SH-SY5Y (cell line): ENCODE measurements around the gene CKAP5.

Experiments used
- GATA2 ChIP-seq: IDR thresholded peaks from 2 replicates; pipeline ENCODE4 v1.6.1; 2011; ENCODE audit warnings: mild to moderate bottlenecking, low read depth, low read length
- GATA3 ChIP-seq: IDR thresholded peaks from 2 replicates; pipeline ENCODE4 v1.6.1; 2011; ENCODE audit warnings: low read depth, mild to moderate bottlenecking, low read length, moderate library complexity

Gene CKAP5

DNA sequence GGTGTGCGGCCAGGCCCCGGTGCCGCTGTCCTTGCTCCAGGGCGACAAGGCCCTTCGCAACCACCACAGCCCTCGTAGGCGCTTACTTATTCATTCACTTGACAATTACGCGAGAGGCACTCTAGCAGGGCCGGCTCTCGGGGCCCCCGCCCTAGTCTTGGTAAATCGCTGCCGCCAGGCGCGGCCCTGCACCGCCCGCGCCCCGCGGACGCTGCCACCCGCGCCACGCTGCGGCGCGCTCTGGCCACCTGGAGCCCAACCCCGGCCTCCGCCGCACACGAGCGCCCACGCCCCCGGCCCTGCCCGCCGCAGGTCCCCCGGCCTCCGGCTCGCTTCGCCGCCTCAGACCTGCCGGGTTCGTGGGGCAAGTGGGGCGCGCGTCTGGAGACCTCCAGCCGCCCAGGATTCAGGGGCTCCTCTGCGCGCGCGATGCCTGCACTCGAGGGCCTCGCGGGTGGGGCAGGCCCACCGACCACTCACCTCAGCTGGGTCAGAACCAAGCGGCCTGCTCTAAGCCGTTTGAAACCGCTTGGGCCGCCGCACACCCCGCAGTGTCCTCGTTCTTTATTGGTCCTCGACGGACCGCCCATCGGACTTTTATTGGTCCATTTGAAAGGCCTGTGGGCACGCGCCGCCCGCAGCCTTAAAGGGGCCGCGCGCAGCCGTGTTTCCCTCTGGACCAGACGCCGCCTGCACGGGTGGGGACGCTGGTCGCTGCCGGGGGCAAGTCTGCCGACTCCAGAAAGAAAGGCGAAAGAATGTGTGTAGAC lies at the start of gene CKAP5:
Gene CKAP5, minus strand, starts transcription at position 541 of the 770 bp plus-strand sequence. CDS start 25,049 bp downstream, outside the sequence.
- no peak for TF ChIP-seq GATA2
- no peak for TF ChIP-seq GATA3

DNA sequence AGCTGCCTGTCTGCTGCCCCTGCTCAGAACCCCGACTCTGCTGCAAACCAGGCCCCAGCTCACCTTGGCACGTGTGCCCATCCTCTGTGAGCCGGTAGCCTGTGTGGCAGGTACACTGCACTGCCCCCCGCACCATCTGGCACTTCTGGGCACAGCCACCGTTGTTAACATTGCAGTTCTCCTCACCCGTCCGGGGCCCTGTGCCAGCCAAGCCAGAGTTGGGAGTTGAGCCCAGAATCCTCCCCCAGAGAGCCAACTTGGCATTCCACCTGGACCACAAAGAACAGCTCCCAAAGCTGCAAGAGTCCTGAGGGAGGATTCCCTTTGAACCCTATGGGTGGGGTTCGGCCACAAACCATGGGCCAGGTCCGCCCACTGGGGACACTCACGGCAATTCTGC lies 49.7 kb upstream of the CKAP5 start:
- TF ChIP-seq GATA3: no peak
- no peak for TF ChIP-seq GATA2

DNA sequence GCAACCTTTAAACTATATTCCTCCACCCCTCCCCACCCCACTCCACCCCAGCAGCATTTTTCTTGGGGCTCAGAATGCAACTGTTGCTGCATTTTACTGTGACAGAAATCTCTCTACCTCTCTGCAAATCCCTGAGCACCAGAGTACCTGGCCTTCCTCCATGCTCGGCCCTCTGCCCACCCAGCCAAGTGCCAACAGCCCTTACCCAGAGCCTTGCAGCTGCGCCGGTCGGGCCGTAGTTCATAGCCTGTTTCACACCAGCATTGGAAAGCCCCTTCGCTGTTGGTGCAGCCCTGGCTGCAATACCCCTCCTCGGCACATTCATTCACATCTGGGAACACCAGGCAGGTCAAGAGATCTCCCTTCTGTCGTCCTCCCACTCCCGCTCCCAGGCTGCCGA lies 48.9 kb upstream of the CKAP5 start:
- TF ChIP-seq GATA3 (no peak), GATA2 (no peak)

DNA sequence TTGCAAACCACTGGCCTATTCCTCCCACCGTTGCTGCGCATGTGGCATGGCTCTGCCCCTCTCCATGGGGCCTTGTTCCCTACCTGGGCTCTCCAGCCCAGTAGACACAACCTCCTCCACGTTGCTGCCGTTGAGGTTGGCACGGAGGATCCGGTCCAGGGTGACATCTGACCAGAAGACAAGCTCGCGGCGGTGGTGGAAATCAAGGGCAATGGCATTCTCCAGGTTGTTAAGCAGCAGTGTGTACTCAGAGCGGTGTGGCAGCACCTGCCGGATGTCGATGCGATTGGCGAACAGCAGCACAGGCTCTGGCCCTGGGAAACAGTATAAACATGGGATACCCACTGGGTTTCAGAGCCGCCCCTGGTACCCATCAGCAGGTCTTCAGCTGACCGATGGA lies 48.4 kb upstream of the CKAP5 start:
- TF ChIP-seq GATA2: no peak
- TF ChIP-seq GATA3: no peak

DNA sequence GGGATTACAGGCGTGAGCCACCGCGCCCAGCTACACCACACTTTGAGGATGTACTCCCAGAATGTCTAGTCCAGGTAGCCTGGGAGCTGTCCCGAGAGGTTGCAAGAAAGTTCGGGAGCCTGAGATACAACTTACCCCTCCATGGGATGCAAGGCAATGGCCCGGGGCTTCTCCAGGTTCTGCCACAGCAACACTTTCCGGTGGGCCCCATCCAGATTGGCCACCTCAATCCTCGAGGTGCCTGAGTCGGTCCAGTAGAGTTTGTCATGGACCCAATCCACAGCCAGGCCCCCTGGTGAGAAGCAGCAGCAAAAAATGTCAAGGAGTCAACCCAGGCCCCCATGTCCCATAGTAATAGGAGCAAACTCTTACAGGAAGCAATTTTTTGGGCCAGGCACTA lies 46.8 kb upstream of the CKAP5 start:
- TF ChIP-seq GATA3: no peak
- no peak for TF ChIP-seq GATA2

DNA sequence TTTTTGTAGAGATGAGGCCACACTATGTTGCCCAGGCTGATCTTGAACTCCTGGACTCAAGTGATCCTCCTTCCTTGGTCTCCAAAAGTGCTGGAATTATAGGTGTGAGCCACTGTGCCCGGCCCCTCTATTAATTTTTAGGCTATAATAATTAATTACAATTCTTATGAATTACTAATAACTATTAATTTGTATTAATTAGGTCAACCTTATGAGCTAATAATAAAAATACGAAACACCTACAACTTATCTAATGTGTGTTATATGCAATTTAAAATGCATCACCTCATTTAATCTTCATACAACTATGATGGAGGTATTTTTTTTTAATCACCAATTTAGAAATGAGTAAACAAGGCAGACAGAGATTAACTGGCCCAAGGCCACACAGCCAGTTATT lies 46.0 kb upstream of the CKAP5 start:
- TF ChIP-seq GATA3: no peak
- TF ChIP-seq GATA2: no peak

DNA sequence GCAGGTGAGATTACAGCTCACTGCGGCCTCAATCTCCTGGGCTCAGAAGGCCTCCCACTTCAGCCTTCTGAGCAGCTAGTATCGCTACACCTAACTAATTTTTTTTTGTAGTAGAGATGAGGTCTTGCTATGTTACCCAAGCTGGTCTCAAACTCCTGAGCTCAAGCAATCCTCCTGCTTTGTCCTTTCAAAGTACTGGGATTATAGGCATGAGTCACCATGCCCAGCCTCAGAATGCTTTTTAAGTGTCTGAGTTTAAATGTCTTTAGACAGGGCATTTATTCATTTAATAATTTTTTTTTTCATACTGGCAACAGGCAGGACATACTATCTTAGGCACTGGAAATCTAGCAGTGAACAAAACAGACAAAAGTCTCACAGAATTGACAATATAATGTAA lies 44.6 kb upstream of the CKAP5 start:
- no peak for TF ChIP-seq GATA2
- TF ChIP-seq GATA3: no peak

DNA sequence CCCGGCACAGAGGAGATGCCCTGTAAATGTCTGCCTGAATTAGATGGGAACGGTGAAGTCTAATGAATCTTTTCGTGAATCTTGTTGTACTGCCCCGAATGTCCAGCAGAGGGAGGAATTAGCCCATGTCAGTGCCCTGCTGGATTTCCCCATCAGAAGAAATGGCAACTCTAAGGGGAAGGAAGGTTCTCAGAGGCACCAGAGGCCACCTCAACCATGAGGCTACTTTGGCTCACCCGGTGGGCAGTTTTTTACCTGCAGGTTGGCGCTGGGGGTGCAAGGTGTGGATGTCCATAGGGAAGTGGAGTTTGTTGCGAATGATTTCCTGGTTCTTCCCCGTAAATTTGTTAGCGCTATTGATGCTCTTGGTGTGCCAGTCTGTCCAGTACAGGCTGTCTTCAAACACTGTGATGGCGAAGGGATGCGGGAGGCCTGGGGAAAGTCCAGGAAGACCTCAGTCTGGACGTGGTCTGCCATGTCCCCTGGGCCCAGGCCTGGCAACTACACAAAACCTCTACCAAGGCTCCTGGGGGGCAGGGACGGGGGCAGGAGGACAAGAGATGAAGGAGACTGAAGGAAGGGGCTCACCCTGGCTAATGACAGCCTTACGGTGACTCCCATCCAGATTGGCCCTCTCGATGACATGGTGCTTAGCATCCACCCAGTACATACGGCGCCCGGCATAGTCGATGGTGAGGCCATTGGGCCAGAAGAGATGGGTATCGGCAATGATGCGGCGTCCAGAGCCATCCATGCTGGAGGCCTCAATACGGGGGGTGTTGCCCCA lies 43.8 kb upstream of the CKAP5 start:
- TF ChIP-seq GATA2: no peak
- TF ChIP-seq GATA3: no peak

DNA sequence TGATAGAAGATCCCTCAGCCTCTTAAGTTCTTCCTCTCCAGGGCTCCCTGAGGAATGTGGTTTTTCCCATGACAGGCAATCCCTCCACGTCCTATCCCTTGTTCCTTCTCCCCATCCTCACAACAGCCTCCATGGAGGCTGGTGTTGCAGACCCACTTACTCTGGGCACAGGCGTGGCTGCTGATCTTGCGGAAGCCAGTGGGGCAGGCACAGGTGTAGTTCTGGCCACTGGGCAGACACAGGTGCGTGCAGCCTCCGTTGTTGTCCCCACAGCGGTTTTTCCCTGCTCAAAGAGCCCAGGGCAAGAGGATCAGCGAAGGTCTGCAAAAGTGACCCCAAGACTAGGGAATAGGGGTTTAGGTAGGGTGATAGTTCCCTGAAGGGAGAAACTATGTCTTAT lies 43.2 kb upstream of the CKAP5 start:
- TF ChIP-seq GATA2 (no peak), GATA3 (no peak)

DNA sequence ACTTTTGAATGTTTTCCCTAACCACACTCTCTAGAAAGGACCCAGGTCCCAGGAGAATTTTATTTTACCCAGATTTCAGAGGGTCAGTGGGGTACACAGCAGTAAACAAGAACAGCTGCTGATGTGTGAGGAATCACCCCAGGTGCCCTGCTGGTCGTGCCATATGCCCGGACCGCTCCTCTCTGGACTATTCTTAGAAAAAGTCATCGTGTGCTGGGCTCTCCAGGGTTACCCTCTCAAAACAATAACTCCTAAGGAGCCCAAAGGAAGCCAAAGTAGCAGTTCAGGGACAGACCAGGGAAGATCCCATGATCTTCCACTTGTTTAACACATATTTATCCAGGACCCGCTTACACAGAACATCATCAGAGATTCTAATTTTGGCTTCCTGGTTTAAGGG lies 42.6 kb upstream of the CKAP5 start:
- TF ChIP-seq GATA3 (no peak), GATA2 (no peak)

DNA sequence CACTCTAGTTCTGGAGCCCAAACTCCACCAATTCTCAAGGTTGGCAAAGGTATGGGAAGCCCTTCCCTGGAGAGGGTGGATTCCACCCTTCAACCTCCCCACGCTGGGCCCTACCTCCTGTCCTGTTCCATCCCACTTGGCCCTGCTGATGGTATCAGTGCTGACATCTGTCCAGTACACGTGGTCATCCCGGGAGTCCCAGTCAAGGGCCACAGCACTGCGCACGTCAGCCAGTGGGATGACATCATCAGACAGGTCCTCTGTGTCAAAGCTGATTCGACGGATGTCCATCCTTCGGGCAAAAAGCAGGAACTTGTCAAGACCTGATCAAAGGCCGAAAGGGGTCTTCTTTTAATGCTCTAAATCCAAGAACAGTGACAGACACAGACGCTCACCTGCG lies 40.1 kb upstream of the CKAP5 start:
- no peak for TF ChIP-seq GATA2
- TF ChIP-seq GATA3: no peak

DNA sequence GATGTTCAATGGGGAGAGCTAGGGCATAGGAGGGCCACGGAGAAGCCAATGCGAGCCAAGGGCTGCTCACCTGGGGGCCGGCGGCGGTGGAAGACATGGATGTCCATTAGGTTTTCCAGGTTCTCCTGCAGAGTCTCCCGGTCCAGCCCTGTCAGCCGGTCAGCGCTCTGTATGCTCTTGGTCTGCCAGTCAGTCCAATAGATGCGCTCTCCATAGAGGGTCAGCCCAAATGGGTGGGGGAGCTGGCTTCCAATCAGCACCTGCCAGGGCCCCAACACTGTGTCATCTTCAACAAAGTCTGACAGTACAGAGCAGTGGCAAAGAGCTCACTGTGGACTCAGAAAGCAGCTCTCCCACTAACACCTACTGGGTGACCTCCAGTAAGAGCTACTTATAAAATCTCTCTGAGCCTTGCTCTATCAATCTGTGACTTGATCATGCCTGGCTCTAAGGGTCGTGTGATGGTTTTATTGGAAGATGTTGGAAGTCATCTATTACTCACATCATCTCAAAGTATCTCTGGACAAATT lies 33.0 kb upstream of the CKAP5 start:
- TF ChIP-seq GATA3: no peak
- no peak for TF ChIP-seq GATA2

DNA sequence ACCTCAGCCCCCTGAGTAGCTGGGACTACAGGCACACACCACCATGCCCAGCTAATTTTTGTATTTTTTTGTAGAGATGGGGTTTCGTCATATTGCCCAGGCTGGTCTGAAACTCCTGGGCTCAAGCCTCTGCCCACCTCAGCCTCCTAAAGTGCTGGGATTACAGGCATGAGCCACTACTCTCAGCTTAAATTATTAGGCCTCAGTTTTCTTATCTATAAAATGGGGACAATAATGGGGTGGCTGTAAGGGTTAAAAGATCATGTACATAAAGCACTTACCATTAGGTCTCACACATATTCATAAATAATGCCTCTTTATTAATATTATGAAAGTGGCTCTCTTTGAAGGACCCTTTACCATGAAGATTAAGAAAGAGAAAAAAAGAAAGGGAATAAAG lies 31.5 kb upstream of the CKAP5 start:
- no peak for TF ChIP-seq GATA3
- no peak for TF ChIP-seq GATA2

DNA sequence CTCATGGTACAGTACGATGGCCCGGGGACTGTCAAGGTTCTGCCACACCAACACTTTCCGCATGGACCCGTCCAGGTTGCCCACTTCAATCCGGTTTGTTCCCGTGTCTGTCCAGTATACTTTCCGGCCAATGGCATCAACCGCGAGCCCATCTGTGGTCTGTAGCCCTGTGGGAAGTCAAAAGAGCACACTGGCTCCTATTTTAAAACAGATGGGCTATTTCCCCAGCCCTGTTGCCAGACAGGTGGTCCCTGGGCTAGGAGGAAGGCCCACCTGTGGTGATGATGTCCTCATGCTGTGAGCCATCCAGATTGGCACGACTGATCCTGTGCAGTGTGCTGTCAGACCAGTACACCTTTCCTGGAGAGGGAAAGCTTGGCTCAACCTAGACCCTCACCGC lies 30.4 kb upstream of the CKAP5 start:
- no peak for TF ChIP-seq GATA2
- no peak for TF ChIP-seq GATA3

DNA sequence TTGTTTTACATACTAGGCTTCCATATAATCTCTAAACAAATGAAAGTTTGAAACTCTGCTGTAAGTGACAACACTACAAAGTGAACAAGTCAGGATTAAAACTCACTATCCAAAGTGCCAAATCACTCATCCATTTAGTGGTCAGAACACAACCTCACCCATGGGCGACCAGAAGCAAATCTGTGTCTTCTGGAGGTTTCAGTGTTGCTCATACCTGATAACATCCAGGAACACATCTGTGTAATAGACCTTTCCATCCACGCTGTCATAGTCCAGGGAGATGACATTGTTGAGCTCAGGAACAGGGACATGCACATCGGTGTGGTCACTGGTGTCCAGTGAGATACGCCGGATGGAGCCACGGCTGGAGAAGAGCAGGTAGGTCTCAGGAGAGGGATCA lies 28.5 kb upstream of the CKAP5 start:
- TF ChIP-seq GATA3 (no peak), GATA2 (no peak)
